Right atrium auricular region (tissue), 2 donors: ENCODE results near the gene SLC6A1. TPM values are rescaled to one million over a fixed set of nuclear protein-coding genes. Genes with fewer than 3 reads are reported as not detected.

Source experiments
- DNase-seq: peaks from one replicate; pipeline ENCODE4 v3.0.0-alpha.2; 2019; ENCODE audit warnings: low spot score
- H3K27ac ChIP-seq, 2 donors: fragments of 200-600 bp; sonication (generic); 1 replicate in 1 of 2; 2 replicates in 1 of 2; pipeline ENCODE4 v1.5.1; 2016 to 2019
- H3K27me3 ChIP-seq, 2 donors: fragments of 200-600 bp; sonication (generic); one replicate each; pipeline versions ENCODE4 v1.5.1 to v1.6.0; 2017 to 2019
- H3K36me3 ChIP-seq: fragments of 200-600 bp; sonication (generic); one replicate; pipeline ENCODE4 v1.5.1; 2016
- H3K4me1 ChIP-seq, 2 donors: fragments of 200-600 bp; sonication (generic); one replicate each; pipeline versions ENCODE4 v1.5.1 to v1.6.0; 2017 to 2019
- H3K4me3 ChIP-seq, 2 donors: fragments of 200-600 bp; sonication (generic); 1 replicate in 1 of 2; 2 replicates in 1 of 2; pipeline ENCODE4 v1.5.1; 2017 to 2019; ENCODE audit warnings: mild to moderate bottlenecking in 1 of 2, moderate library complexity in 1 of 2
- H3K9me3 ChIP-seq, 2 donors: fragments of 200-600 bp; sonication (generic); one replicate each; pipeline ENCODE4 v1.5.1; 2019
- total RNA-seq, 2 donors: library from RNA; depleted of rRNA; stranded (reverse); fragments of >200 nt; gene quantifications; one replicate each; pipeline ENCODE4 v1.1.0, GENCODE V29; 2016
- TF ChIP-seq, protein P1 (sequence below), 2 donors: fragments of 200-600 bp; sonication (generic); IDR thresholded peaks; one replicate each; pipeline ENCODE4 v1.5.1; 2019; ENCODE audit warnings: antibody characterized with exemption in 2 of 2

SLC6A1 gene
- total RNA-seq, 2 donors from 2014 or later, result 1.3 to 4.1 TPM

DNA sequence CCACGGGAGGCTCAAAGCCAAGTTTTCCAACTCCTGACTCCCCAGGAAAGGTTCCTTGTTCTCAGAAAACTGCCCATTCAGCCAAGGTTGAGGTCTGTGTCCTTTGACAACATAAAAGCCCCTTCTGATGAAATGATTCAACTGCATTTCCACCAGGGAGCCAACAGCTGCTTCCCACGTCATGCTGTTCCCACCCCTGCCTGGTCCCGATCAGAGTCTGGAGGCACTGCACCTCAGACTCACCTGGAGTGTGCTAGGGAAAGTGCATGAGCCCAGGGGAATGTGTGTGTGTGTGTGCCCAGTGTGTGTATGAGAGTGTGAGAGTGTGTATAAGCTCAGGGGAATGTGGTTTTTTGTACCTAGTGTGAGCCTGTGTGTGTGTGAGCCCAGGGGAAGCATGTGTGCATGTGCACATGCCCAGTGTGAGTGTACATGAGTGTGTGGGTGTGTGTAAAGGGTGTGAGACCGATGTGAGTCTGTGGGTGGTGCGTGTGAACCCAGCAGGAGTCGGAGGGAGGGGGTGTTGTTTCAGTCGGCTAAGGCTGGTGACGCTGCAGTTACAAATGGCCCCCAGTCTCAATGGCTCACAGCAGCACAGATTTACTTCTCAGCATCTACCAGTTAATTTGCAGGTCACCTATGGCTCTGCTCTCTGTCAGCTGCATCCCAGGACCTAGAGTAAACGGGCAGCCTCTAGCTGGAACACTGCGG lies 20.3 kb upstream of the SLC6A1 start:
- DNase-seq, result no peak
- no peaks in the 10 kb centered on the region for H3K36me3 ChIP-seq
- H3K4me3 ChIP-seq, result no peak overlapping the region
- TF ChIP-seq, protein P1, sequence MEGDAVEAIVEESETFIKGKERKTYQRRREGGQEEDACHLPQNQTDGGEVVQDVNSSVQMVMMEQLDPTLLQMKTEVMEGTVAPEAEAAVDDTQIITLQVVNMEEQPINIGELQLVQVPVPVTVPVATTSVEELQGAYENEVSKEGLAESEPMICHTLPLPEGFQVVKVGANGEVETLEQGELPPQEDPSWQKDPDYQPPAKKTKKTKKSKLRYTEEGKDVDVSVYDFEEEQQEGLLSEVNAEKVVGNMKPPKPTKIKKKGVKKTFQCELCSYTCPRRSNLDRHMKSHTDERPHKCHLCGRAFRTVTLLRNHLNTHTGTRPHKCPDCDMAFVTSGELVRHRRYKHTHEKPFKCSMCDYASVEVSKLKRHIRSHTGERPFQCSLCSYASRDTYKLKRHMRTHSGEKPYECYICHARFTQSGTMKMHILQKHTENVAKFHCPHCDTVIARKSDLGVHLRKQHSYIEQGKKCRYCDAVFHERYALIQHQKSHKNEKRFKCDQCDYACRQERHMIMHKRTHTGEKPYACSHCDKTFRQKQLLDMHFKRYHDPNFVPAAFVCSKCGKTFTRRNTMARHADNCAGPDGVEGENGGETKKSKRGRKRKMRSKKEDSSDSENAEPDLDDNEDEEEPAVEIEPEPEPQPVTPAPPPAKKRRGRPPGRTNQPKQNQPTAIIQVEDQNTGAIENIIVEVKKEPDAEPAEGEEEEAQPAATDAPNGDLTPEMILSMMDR (IDR thresholded peaks at IDR 0.05), result no peak
- no peaks in the 10 kb centered on the region for H3K27me3 ChIP-seq
- no peaks in the 10 kb centered on the region for H3K9me3 ChIP-seq
- H3K27ac ChIP-seq, result no peak overlapping the region
- no peaks in the 10 kb centered on the region for H3K4me1 ChIP-seq

DNA sequence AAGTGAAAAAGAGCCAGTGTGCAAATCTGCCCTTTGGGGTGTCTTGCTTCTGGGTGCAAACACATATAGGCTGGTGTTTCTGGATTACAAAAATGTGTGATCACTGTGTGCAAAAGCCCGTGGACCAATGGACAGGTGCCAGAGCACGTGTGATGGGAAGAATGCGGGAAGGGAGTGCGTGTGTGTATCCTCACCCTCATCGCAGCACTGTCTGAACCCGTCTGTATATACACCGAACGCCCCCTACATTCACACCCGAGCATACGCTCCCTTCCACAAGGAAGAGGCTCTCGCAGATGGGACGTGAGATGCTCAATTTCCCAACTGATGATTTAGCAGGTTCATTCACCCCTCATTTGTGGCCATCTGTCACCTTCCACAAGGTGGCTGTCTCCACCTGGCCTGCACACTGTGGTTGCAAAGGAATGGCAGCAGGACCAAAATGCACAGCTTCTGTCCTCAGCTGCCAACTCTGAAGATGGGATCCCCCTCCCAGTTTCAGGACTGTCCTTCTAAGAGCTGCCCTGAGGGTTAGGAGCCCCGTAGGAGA lies 19.4 kb upstream of the SLC6A1 start:
- Histone ChIP-seq H3K9me3 (no peaks in the 10 kb centered on the region), H3K36me3 (no peaks in the 10 kb centered on the region), H3K4me1 (no peaks in the 10 kb centered on the region), H3K27me3 (no peaks in the 10 kb centered on the region), H3K4me3 (no peak overlapping the region), H3K27ac (no peak overlapping the region)
- no peak for DNase-seq
- TF ChIP-seq, protein P1 (IDR thresholded peaks at IDR 0.05), result no peak

DNA sequence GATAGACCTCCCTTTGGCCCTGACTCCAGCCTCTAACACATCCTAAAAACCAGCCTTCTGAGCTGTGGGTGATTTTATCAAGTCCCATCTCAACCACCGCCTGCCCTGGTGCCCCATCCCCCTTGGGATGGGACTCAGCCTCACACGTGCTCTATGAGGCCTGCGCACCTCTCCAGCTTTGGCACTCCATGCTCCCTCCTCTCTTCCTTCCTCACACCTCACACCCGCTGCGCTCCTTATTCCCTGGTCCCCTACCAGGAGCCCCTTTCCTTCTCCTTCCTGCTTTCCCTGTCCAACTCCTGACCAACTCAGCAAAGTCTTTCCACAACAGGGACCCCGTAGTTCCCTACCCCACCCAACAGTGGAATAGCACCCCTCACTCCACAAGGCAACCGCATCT lies 18.4 kb upstream of the SLC6A1 start:
- H3K4me3 ChIP-seq, result no peak overlapping the region
- no peaks in the 10 kb centered on the region for H3K9me3 ChIP-seq
- no peaks in the 10 kb centered on the region for H3K27me3 ChIP-seq
- H3K4me1 ChIP-seq, result no peaks in the 10 kb centered on the region
- TF ChIP-seq, protein P1 (IDR thresholded peaks at IDR 0.05), result no peak
- no peak overlapping the region for H3K27ac ChIP-seq
- no peaks in the 10 kb centered on the region for H3K36me3 ChIP-seq
- no peak for DNase-seq

DNA sequence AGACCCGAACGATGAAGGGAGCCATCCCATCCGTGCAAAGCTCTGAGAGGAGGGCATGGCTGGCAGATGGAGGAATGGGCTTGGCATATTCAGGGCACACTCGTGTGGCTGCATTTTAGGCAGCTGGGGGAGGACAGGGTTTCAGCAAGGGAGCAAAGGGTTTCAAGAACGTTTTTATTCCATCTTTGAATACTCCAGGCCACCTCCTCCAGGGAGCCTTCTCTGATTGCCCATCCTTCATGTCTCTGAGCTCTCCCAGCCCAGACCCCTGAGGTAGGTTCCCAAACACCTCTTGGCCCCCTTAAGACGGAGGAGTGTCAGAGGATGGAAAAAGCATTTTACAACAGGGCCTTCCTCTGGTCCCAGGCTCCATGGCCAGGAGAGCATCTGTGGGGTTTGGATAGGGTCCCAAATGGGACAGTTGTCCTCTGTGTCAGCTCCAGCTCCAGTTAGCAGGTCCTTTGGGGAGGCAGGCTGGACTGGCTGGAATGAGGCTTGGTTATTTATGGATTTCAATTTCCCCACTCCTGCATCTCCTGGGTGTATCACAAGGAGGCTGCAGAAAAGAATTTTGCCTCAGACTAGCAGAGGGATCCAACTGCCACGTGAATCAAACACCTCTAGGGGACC lies 17.7 kb upstream of the SLC6A1 start:
- Histone ChIP-seq H3K36me3 (no peaks in the 10 kb centered on the region), H3K9me3 (no peaks in the 10 kb centered on the region), H3K4me1 (peaks cover 0 to 1% of the 10 kb centered on the region in 2 donors), H3K27me3 (no peaks in the 10 kb centered on the region), H3K27ac (no peak overlapping the region), H3K4me3 (no peak overlapping the region)
- TF ChIP-seq, protein P1 (IDR thresholded peaks at IDR 0.05), result no peak
- no peak for DNase-seq

DNA sequence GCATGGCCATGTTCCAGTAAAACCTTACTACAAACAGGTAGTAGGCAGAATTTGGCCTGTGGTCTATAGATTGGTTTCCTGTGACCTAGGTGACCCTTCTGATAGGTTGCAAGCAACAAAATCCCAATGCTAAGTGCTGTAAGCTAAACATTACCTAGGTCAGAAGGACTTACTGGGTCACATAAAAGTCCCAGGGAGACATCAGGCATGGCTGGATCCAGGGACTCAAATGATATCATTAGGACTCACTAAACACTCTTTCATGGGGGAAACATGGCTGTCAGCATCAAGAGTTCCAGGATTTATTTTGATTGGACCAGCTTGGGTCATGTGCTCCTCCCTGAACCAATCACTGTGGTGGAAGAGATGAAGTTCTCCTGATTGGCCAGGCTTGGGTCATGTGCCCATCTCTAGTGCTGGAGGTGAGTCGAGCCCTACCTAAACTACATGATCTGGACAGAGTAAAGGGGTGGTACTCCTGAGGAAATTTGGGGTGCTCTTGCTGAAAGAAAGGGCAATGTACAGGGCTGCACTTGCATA lies 16.8 kb upstream of the SLC6A1 start:
- no peak for DNase-seq
- no peaks in the 10 kb centered on the region for H3K27me3 ChIP-seq
- H3K27ac ChIP-seq, result no peak overlapping the region
- no peak overlapping the region for H3K4me3 ChIP-seq
- H3K36me3 ChIP-seq, result no peaks in the 10 kb centered on the region
- TF ChIP-seq, protein P1 (IDR thresholded peaks at IDR 0.05), result no peak
- no peaks in the 10 kb centered on the region for H3K9me3 ChIP-seq
- H3K4me1 ChIP-seq, result peaks cover 0 to 7% of the 10 kb centered on the region in 2 donors
